NCI-H1694 (cell line): ENCODE measurements around the gene ATP2A1.
"Not testable (repeated sequence)": the region's sequence is repeated elsewhere in the genome, so short reads cannot be mapped to it uniquely, and the experiment has no call there.

ENCODE experiments used
- DNase-seq: peaks from one replicate; lab custom pipeline; 2025; lab: John Stamatoyannopoulos, UW

The ATP2A1 gene

GRCh38 chr16:28935924-28936783 lies 57.9 kb downstream of the ATP2A1 start:
- no peak for DNase-seq

GRCh38 chr16:28936784-28937155 lies 58.5 kb downstream of the ATP2A1 start:
- DNase-seq: no peak

GRCh38 chr16:28937222-28937876 lies 59.1 kb downstream of the ATP2A1 start:
- no peak for DNase-seq

- DNase-seq: no peak
These were observed 60.4 kb downstream of the ATP2A1 start for GRCh38 chr16:28938721-28939120.

GRCh38 chr16:28939825-28940224 lies 61.5 kb downstream of the ATP2A1 start:
- not testable (repeated sequence) for DNase-seq

GRCh38 chr16:28943281-28943680 lies 65.0 kb downstream of the ATP2A1 start:
- DNase-seq: no peak

GRCh38 chr16:28946681-28947080 lies 68.4 kb downstream of the ATP2A1 start:
- DNase-seq: no peak

GRCh38 chr16:28950648-28951409 lies 72.5 kb downstream of the ATP2A1 start, which contains the start of gene NFATC2IP:
TSS of gene NFATC2IP (plus strand) at chr16:28950937. CDS start at chr16:28951012, 75 bp downstream.
- DNase-seq: peak; percentile 97

- no peak for DNase-seq
These were observed 73.2 kb downstream of the ATP2A1 start for GRCh38 chr16:28951410-28951943.
